Heart right ventricle (tissue), 16 donors: ENCODE data around the gene CCDC183. TPM values are rescaled to one million over a fixed set of nuclear protein-coding genes. Genes with fewer than 3 reads are reported as not detected.
A peak's percentile ranks its signal among the peaks of the same experiment; 100 is the strongest.
"Not testable (repeated sequence)": the region's sequence is repeated elsewhere in the genome, so short reads cannot be mapped to it uniquely, and the experiment has no call there.

Source experiments
- ATAC-seq, 8 donors: fragments of 200-7000 bp; cut with Tn5 transposase; one replicate each; pipeline ENCODE4 v1.9.1; 2020; ENCODE audit warnings: mild to moderate bottlenecking in 8 of 8, moderate library complexity in 8 of 8, moderate number of reproducible peaks in 1 of 8
- DNase-seq, 2 donors: peaks; one replicate each; pipeline ENCODE4 v3.0.0-alpha.2; 2020
- H3K27ac ChIP-seq, 10 donors: fragments of 200-600 bp; sonication (generic) in 2 of 10; one replicate each; pipeline versions ENCODE4 v1.5.0 to v1.8.0; 2020 to 2022; ENCODE audit warnings: mild to moderate bottlenecking in 3 of 10
- H3K27me3 ChIP-seq, 7 donors: fragments of 200-600 bp; one replicate each; pipeline ENCODE4 v1.8.0; 2021 to 2022; ENCODE audit warnings: mild to moderate bottlenecking in 2 of 7
- H3K36me3 ChIP-seq, 9 donors: fragments of 200-600 bp; sonication (generic) in 1 of 9; one replicate each; pipeline versions ENCODE4 v1.5.0 to v1.8.0; 2020 to 2022; ENCODE audit warnings: mild to moderate bottlenecking in 2 of 9
- H3K4me1 ChIP-seq, 9 donors: fragments of 200-600 bp; sonication (generic) in 1 of 9; one replicate each; pipeline versions ENCODE4 v1.5.0 to v1.8.0; 2020 to 2022; ENCODE audit warnings: mild to moderate bottlenecking in 4 of 9
- H3K4me3 ChIP-seq, 10 donors: fragments of 200-600 bp; sonication (generic) in 2 of 10; one replicate each; pipeline versions ENCODE4 v1.5.0 to v1.8.0; 2020 to 2022; ENCODE audit warnings: mild to moderate bottlenecking in 7 of 10, moderate library complexity in 2 of 10
- H3K9me3 ChIP-seq, 11 donors: fragments of 200-600 bp in 10 of 11; sonication (generic) in 2 of 11; one replicate each; pipeline versions ENCODE4 v1.5.0 to v1.8.0; 2013 to 2022; ENCODE audit warnings: mild to moderate bottlenecking in 2 of 11, control low read depth in 1 of 11, moderate library complexity in 1 of 11
- WGBS, 2 donors: extraction: QIAGEN DNeasy Blood & Tissue Kit; methylation state at CpG; one replicate each; pipeline ENCODE4 v1.1.7; 2013; ENCODE audit warnings: inconsistent platforms in 1 of 2; 5-methylcytosine and 5-hydroxymethylcytosine counted together
- intact Hi-C, 10 donors: fragments of 100-400 bp; cut with DNase I; formaldehyde crosslinking; loops; one replicate each; pipeline versions ENCODE4 v1.11.1 to v1.14.2; 2022
- polyA plus RNA-seq, 2 donors: library from polyadenylated mRNA; stranded (reverse); fragments of 200-250 nt; gene quantifications; one replicate each; pipeline ENCODE4 v1.2.3, GENCODE V29; 2013
- total RNA-seq, 10 donors: library from RNA; stranded (reverse); fragmentation: NEBNext Ultra II Directional in 3 of 10; extraction: Animal tissue kit (Norgen Biotek cat#: 25700) in 3 of 10; gene quantifications; one replicate each; pipeline versions ENCODE4 v1.2.1 to v1.2.4, GENCODE V29; 2021 to 2023
- TF ChIP-seq, protein P1 (sequence below), 9 donors: fragments of 200-600 bp; sonication (generic) in 2 of 9; IDR thresholded peaks; one replicate each; pipeline versions ENCODE4 v1.5.0 to v1.8.0; 2021 to 2022; ENCODE audit warnings: antibody characterized with exemption in 9 of 9, mild to moderate bottlenecking in 5 of 9, moderate library complexity in 1 of 9
- donor health status: Arrhythmogenic right ventricular cardiomyopathy.
- donor health status: ischemic (EF 13 %, LVEDD 7.1; RV severe dilation, severe dysfunction).
- donor health status: healthy with polysubstance abuse.
- donor health status: DM: no; HTN: yes; CAD: no.
- donor health status: DM: no; HTN: no; CAD: no.
- donor health status: ischemic (EF 25% LVEDD 6.9; RV normal size, moderate dysfunction).
- donor health status: ischemic (EF 25% LVEDD 5.7; RV mildly dilated, moderate dysfunction).
- donor health status: healthy.
- donor health status: DM: yes; HTN: yes; CAD: no.
- donor health status: Ischemic cardiomyopathy.
- donor health status: ischemic (EF 35%, LVEDD 5.7; RV mildly dilated, moderate dysfunction).
- donor health status: nonischemic (EF 11% LVEDD 7.7; RV severe dilation, severe dysfunction).
- donor health status: DM: yes; HTN: yes; CAD: no.
- donor health status: PGD.
- donor health status: ischemic (EF 29% LVEDD 5.4; RV normal size, mild dysfunction).
- donor health status: nonischemic (EF 23%, LVEDD 6.1; RV moderate dilation, normal function).

The CCDC183 gene
- total and polyA plus RNA-seq, 12 donors: 0.49 to 9.2 (median 1.1) TPM

DNA sequence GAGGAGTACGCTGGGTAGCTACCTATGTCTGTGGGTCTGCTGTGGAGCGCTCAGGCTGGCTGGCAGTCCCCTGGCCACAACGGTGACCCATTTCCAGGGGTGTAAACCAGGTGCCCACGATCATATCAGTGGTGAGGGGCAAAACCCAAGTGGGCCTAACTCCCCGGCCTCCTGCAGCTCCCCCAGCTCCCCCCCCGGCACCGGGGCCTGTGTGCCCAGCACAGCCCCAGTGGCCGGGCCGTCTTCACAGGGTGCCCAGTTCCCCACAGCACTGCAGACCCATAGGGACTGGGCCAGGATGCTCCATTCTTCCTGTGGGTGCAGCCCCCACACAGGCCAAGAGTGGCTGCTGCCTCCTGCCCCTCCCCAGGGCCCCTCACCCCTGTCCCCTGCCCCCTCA is 37.1 kb upstream of the CCDC183 start:
- H3K27me3 ChIP-seq: peaks cover 0 to 21% (median 4%) of the 10 kb centered on the region in 7 donors

DNA sequence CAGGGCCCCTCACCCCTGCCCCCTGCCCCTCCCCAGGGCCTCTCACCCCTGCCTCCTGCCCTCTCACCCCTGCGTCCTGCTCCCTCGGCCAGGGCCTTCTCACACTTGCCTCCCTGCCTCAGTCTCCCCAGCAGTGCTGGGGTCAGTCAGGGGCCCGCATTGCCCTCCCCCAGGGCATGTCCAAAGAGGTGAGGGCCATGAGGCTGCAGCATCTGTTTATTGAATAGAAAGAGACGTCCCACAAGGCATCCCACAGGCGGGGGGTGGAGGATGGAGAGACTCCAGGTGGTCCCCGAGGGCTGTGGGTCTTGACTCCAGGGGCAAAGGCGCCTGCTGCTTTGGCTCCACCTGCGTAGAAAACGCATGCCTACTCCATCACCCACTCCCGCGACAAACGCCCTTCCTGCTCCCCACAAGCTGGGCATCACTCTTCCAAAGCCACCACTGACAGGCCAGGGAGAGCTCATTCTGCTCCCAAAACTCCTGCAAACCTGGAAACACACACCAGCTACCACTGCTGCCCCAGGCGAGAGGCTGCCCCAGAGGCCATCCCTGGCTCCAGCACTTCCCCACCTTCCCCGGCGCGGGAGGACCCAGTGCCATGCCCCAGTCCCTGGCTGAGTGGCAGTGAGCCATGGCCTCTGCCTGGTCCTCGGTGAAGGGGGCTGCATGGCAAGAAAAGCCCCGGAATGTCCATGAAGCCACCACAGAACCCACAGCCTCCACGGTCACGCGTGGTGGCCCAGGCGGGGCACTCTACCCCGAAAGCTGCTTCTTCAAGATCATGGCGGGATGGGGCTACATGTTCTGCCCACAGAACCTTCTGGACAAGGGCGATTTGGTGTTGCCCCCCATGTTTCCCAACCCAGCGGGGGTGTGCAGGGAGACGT is 36.5 kb upstream of the CCDC183 start:
- Histone ChIP-seq H3K9me3 (peaks cover 0 to 4% (median 0%) of the 10 kb centered on the region in 11 donors), H3K27ac (no peak overlapping the region), H3K36me3 (no peaks in the 10 kb centered on the region), H3K4me3 (no peak overlapping the region), H3K27me3 (peaks cover 0 to 24% (median 4%) of the 10 kb centered on the region in 7 donors), H3K4me1 (peaks cover 0 to 16% (median 0%) of the 10 kb centered on the region in 9 donors)
- intact Hi-C loops: no loop called here
- no peak for DNase-seq
- no peak for ATAC-seq
- TF ChIP-seq, protein P1, sequence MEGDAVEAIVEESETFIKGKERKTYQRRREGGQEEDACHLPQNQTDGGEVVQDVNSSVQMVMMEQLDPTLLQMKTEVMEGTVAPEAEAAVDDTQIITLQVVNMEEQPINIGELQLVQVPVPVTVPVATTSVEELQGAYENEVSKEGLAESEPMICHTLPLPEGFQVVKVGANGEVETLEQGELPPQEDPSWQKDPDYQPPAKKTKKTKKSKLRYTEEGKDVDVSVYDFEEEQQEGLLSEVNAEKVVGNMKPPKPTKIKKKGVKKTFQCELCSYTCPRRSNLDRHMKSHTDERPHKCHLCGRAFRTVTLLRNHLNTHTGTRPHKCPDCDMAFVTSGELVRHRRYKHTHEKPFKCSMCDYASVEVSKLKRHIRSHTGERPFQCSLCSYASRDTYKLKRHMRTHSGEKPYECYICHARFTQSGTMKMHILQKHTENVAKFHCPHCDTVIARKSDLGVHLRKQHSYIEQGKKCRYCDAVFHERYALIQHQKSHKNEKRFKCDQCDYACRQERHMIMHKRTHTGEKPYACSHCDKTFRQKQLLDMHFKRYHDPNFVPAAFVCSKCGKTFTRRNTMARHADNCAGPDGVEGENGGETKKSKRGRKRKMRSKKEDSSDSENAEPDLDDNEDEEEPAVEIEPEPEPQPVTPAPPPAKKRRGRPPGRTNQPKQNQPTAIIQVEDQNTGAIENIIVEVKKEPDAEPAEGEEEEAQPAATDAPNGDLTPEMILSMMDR (IDR thresholded peaks at IDR 0.05): no peak
- WGBS, 2 donors: 88 to 89% methylated on average over 27 of the region's 27 CpGs

More for the DNA sequence above, 37.1 kb upstream of the CCDC183 start:
- TF ChIP-seq, protein P1 (IDR thresholded peaks at IDR 0.05): no peak
- intact Hi-C loops: no loop called here
- Histone ChIP-seq H3K27ac (no peak overlapping the region), H3K36me3 (no peaks in the 10 kb centered on the region), H3K4me1 (peaks cover 0 to 15% (median 0%) of the 10 kb centered on the region in 9 donors), H3K4me3 (no peak overlapping the region), H3K9me3 (peaks cover 0 to 4% (median 0%) of the 10 kb centered on the region in 11 donors)
- no peak for ATAC-seq
- no peak for DNase-seq
- WGBS, 2 donors: 82 to 84% methylated on average over 9 of the region's 9 CpGs

DNA sequence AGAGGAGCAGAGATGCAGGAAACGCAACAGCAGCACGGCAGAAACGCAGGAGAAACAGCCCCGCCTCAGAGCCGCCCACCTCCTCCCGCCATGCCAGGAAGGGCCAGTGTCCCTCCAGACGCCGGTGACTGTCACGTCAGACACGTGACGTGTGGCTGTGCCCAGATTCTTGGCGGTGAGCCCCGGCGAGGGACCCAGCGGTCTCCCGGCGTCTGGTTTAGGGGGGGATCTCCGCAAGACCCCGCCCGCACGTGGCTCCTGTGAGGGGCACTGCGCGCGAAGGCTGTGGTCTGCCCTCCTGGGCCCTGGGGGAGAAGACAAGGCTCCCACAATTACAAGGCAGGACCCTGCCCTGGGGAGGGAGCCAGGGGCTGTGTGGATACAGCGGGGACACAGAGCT is 35.7 kb upstream of the CCDC183 start:
- Histone ChIP-seq H3K4me3 (no peak overlapping the region), H3K27ac (no peak overlapping the region), H3K9me3 (peaks cover 0 to 4% (median 0%) of the 10 kb centered on the region in 11 donors), H3K27me3 (peaks cover 0 to 24% (median 4%) of the 10 kb centered on the region in 7 donors), H3K4me1 (peaks cover 0 to 23% (median 1%) of the 10 kb centered on the region in 9 donors), H3K36me3 (no peaks in the 10 kb centered on the region)
- ATAC-seq: no peak
- WGBS, 2 donors: 59 to 63% methylated on average over 25 of the region's 25 CpGs
- intact Hi-C loops: no loop called here
- TF ChIP-seq, protein P1 (IDR thresholded peaks at IDR 0.05): no peak
- peak in 1 of 2 donors; percentile 29 for DNase-seq

DNA sequence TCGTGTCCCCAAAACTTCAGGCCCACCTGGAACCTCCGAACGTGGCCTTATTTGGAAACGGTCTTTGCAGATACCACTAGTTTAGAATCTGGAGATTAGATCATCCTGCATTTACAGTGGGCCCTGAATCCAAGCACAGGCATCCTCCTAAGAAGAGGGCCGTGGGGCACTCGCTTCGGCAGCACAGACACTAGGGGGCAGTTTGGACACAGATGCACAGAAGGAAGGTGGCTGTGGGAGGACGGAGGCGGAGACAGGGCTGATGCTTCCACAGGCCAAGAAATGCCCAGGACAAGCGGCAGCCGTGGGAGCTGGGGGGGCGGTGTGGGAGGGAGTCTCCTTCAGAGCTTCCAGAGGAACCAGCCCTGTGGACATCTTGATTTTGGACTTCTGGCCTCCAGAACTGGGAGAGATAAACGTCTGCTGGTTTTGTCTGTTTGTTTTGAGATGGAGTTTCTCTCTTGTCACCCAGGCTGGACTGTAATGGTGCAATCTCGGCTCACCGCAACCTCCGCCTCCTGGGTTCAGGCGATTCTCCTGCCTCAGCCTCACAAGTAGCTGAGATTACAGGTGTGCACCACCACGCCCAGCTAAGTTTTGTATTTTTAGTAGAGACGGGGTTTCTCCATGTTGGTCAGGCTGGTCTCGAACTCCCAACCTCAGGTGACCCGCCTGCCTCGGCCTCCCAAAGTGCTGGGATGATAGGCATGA is 35.1 kb upstream of the CCDC183 start:
- H3K9me3 ChIP-seq, H3K4me3 ChIP-seq, intact Hi-C loops, H3K36me3 ChIP-seq, H3K27ac ChIP-seq: not testable (repeated sequence)
- peak in 1 of 2 donors; percentile 52 for DNase-seq
- TF ChIP-seq, protein P1 (IDR thresholded peaks at IDR 0.05): peak in 8 of 9 donors; percentile 22 to 62 (median 52)
- Histone ChIP-seq H3K4me1 (peaks cover 0 to 29% (median 7%) of the 10 kb centered on the region in 9 donors), H3K27me3 (peaks cover 0 to 24% (median 4%) of the 10 kb centered on the region in 7 donors)
- ATAC-seq: peak in 3 of 8 donors; percentile 33 to 43 (median 37)
- 40 to 43% methylated on average over 22 of the region's 22 CpGs for WGBS, 2 donors
